Right lung (tissue), 10 donors: ENCODE measurements around the gene MRPL51. TPM values are rescaled to one million over a fixed set of nuclear protein-coding genes. Genes with fewer than 3 reads are reported as not detected.

Experiments used
- DNase-seq, 2 donors: peaks; one replicate each; pipeline ENCODE4 v3.0.0-alpha.2; 2013
- long read RNA-seq, 8 donors: transcript quantifications; one replicate each; lab custom pipeline, GENCODE V29; 2026
- polyA plus RNA-seq, 5 donors: library from polyadenylated mRNA; unstranded; fragments of 120-200 nt; gene quantifications; one replicate each; pipeline versions ENCODE4 v1.2.1 to v1.2.3, GENCODE V29; 2013; ENCODE audit warnings: inconsistent platforms in 1 of 5, low replicate concordance in 1 of 5; ENCODE audit not compliant: insufficient read length in 5 of 5, insufficient read depth in 1 of 5

Gene MRPL51
- 100 to 1,000 TPM; 145 to 169 (median 167) TPM for polyA plus RNA-seq
- long read RNA-seq, donor 1, transcript MRPL51-201 (3 exons, 1,234 nt) = major isoform, 153 of 166 reads
- long read RNA-seq, donor 1, transcript MRPL51-205 (3 exons, 814 nt) = minor isoform, 8 of 166 reads
- long read RNA-seq, donor 1, partial matches to known transcripts = 0 of 166 reads
- long read RNA-seq, donor 1, other reads (novel, unspliced or antisense) = 0 of 166 reads
- long read RNA-seq, donor 2, transcript MRPL51-205 (3 exons, 814 nt) = minor isoform, 6 of 114 reads
- long read RNA-seq, donor 2, transcript MRPL51-201 (3 exons, 1,234 nt) = major isoform, 94 of 114 reads
- long read RNA-seq, donor 2, partial matches to known transcripts = 10 of 114 reads
- long read RNA-seq, donor 2, other reads (novel, unspliced or antisense) = 0 of 114 reads
- long read RNA-seq, donor 3, transcript MRPL51-201 (3 exons, 1,234 nt) = major isoform, 103 of 115 reads
- long read RNA-seq, donor 3, transcript MRPL51-203 (2 exons, 501 nt) = minor isoform, 5 of 115 reads
- long read RNA-seq, donor 3, partial matches to known transcripts = 0 of 115 reads
- long read RNA-seq, donor 3, other reads (novel, unspliced or antisense) = 0 of 115 reads
- long read RNA-seq, donor 4, transcript MRPL51-201 (3 exons, 1,234 nt) = major isoform, 60 of 70 reads
- long read RNA-seq, donor 4, partial matches to known transcripts = 6 of 70 reads
- long read RNA-seq, donor 4, other reads (novel, unspliced or antisense) = 0 of 70 reads
- long read RNA-seq, donor 5, transcript MRPL51-201 (3 exons, 1,234 nt) = major isoform, 191 of 328 reads
- long read RNA-seq, donor 5, transcript MRPL51-202 (3 exons, 601 nt) = minor isoform, 18 of 328 reads
- long read RNA-seq, donor 5, partial matches to known transcripts = 107 of 328 reads
- long read RNA-seq, donor 5, other reads (novel, unspliced or antisense) = 0 of 328 reads
- long read RNA-seq, donor 6, transcript MRPL51-202 (3 exons, 601 nt) = minor isoform, 5 of 175 reads
- long read RNA-seq, donor 6, transcript MRPL51-203 (2 exons, 501 nt) = minor isoform, 9 of 175 reads
- long read RNA-seq, donor 6, transcript MRPL51-201 (3 exons, 1,234 nt) = major isoform, 142 of 175 reads
- long read RNA-seq, donor 6, partial matches to known transcripts = 14 of 175 reads
- long read RNA-seq, donor 6, other reads (novel, unspliced or antisense) = 0 of 175 reads
- long read RNA-seq, donor 7, transcript MRPL51-201 (3 exons, 1,234 nt) = major isoform, 79 of 5,110 reads
- long read RNA-seq, donor 7, partial matches to known transcripts = 4,780 of 5,110 reads
- long read RNA-seq, donor 7, other reads (novel, unspliced or antisense) = 244 of 5,110 reads
- long read RNA-seq, donor 8, transcript MRPL51-201 (3 exons, 1,234 nt) = major isoform, 46 of 59 reads
- long read RNA-seq, donor 8, partial matches to known transcripts = 0 of 59 reads
- long read RNA-seq, donor 8, other reads (novel, unspliced or antisense) = 0 of 59 reads

GRCh38 chr12:6492838-6493496, at the start of gene MRPL51:
Gene MRPL51 (minus strand): TSS chr12:6493262. CDS start chr12:6493136, 126 bp downstream.
- DNase-seq = peak; percentile 92 to 95

GRCh38 chr12:6542209-6543009, 49.3 kb upstream of the MRPL51 start:
- DNase-seq = no peak

GRCh38 chr12:6541371-6542165, 48.5 kb upstream of the MRPL51 start:
- DNase-seq = no peak

- peak; percentile 75 to 80 for DNase-seq
Measured at GRCh38 chr12:6540181-6540877, 47.3 kb upstream of the MRPL51 start.

GRCh38 chr12:6539707-6540134, 46.7 kb upstream of the MRPL51 start:
- no peak for DNase-seq

GRCh38 chr12:6539314-6539682, 46.2 kb upstream of the MRPL51 start:
- no peak for DNase-seq

GRCh38 chr12:6538420-6539313, 45.6 kb upstream of the MRPL51 start:
- no peak for DNase-seq

GRCh38 chr12:6537580-6538419, 44.7 kb upstream of the MRPL51 start:
- DNase-seq = peak; percentile 54 to 68

- no peak for DNase-seq
Measured at GRCh38 chr12:6536894-6537579, 44.0 kb upstream of the MRPL51 start.

- no peak for DNase-seq
Measured at GRCh38 chr12:6535960-6536847, 43.1 kb upstream of the MRPL51 start.

GRCh38 chr12:6535697-6535946, 42.6 kb upstream of the MRPL51 start:
- DNase-seq = no peak

GRCh38 chr12:6534945-6535696, 42.1 kb upstream of the MRPL51 start:
- peak; percentile 52 to 59 for DNase-seq

- no peak for DNase-seq
Measured at GRCh38 chr12:6534695-6534944, 41.6 kb upstream of the MRPL51 start.

GRCh38 chr12:6533923-6534694, 41.0 kb upstream of the MRPL51 start, which contains the start of gene GAPDH:
Gene GAPDH (plus strand): TSS chr12:6534517. CDS start chr12:6534833, 316 bp downstream.
- DNase-seq = peak; percentile 96
